HT-29 (cell line): ENCODE measurements around the gene LDHB. TPM values are rescaled to one million over a fixed set of nuclear protein-coding genes. Genes with fewer than 3 reads are reported as not detected.
"Not testable (repeated sequence)": the region's sequence is repeated elsewhere in the genome, so short reads cannot be mapped to it uniquely, and the experiment has no call there.

ENCODE experiments used
- DNase-seq: peaks from one replicate; pipeline ENCODE4 v3.0.0-alpha.2; 2015; ENCODE audit warnings: low spot score
- total RNA-seq: library from RNA; depleted of rRNA; stranded (reverse); fragments of >200 nt; shearing (Covaris generic); gene quantifications from 2 replicates; pipeline ENCODE4 v1.2.3, GENCODE V29; 2014; rRNA removed

Gene LDHB
- total RNA-seq, 1 experiment from 2014 or later = 826 TPM

- DNase-seq = no peak
Observed at GRCh38 chr12:21608196-21608595, 49.4 kb downstream of the LDHB start.

- peak; percentile 15 for DNase-seq
Observed at GRCh38 chr12:21607701-21608100, 49.9 kb downstream of the LDHB start.

GRCh38 chr12:21606175-21606574 is 51.5 kb downstream of the LDHB start:
- no peak for DNase-seq

- no peak for DNase-seq
Observed at GRCh38 chr12:21604245-21605101, 53.2 kb downstream of the LDHB start, which contains the start of gene GYS2. Gene GYS2 (minus strand): TSS chr12:21604847. CDS start chr12:21604592, 255 bp downstream.

- no peak for DNase-seq
Observed at GRCh38 chr12:21602774-21603173, 54.9 kb downstream of the LDHB start.

GRCh38 chr12:21600196-21600595 is 57.4 kb downstream of the LDHB start:
- DNase-seq = no peak

- no peak for DNase-seq
Observed at GRCh38 chr12:21599143-21599999, 58.3 kb downstream of the LDHB start.

GRCh38 chr12:21598651-21599050 is 59.0 kb downstream of the LDHB start:
- DNase-seq = no peak

GRCh38 chr12:21595356-21595755 is 62.3 kb downstream of the LDHB start:
- not testable (repeated sequence) for DNase-seq

GRCh38 chr12:21585485-21585884 is 72.2 kb downstream of the LDHB start:
- no peak for DNase-seq

Other genes with a start within 250 kb of the LDHB start
- 5.8 and 6.4 TPM in 2 replicates for gene PYROXD1, start 220.2 kb downstream of the LDHB start, total RNA-seq
- gene RECQL, start 156.2 kb downstream of the LDHB start, total RNA-seq = 11.3 and 15.2 TPM in 2 replicates
- gene GOLT1B, start 156.1 kb downstream of the LDHB start, total RNA-seq = 12.2 and 69.1 TPM in 2 replicates
- gene SPX, start 131.5 kb downstream of the LDHB start, total RNA-seq = not detected in 2 replicates
- not detected in 2 replicates for gene GYS2, start 53.0 kb downstream of the LDHB start, total RNA-seq
- not detected in 2 replicates for gene KCNJ8, start 116.9 kb upstream of the LDHB start, total RNA-seq